Measurements from ENCODE around the gene CHN1. TPM values are rescaled to one million over a fixed set of nuclear protein-coding genes. Genes with fewer than 3 reads are reported as not detected.

CHN1 gene
- total and polyA plus RNA-seq, 12 donors = 7.6 to 40.0 (median 21.8) TPM

- no peak overlapping the region for H3K27ac ChIP-seq
- TF ChIP-seq CTCF (IDR thresholded peaks at IDR 0.05) (no peak), POLR2A (IDR thresholded peaks at IDR 0.05) (no peak)
- no peaks in the 10 kb centered on the region for H3K4me1 ChIP-seq (replicated peaks in 1 of 2)
Measured at GRCh38 chr2:174781298-174781697, 223.9 kb downstream of the CHN1 start.

GRCh38 chr2:174780856-174781255, 224.3 kb downstream of the CHN1 start:
- Histone ChIP-seq H3K9me3 (replicated peaks in 1 of 3) (no peaks in the 10 kb centered on the region), H3K4me3 (no peak overlapping the region), H3K4me1 (replicated peaks in 1 of 2) (no peaks in the 10 kb centered on the region), H3K36me3 (replicated peaks in 1 of 2) (no peaks in the 10 kb centered on the region), H3K27me3 (no peaks in the 10 kb centered on the region), H3K27ac (no peak overlapping the region)
- 83 to 98% (median 91%) methylated on average over 4 to 7 of the region's 7 CpGs for WGBS, 4 donors
- TF ChIP-seq POLR2A (IDR thresholded peaks at IDR 0.05) (no peak), CTCF (IDR thresholded peaks at IDR 0.05) (no peak)
- DNase-seq = no peak
- intact Hi-C loops (cut with DNase I) = no loop called here

More at GRCh38 chr2:174781298-174781697, 223.9 kb downstream of the CHN1 start:
- H3K27me3 ChIP-seq = no peaks in the 10 kb centered on the region
- no peaks in the 10 kb centered on the region for H3K9me3 ChIP-seq (replicated peaks in 1 of 3)
- 88 to 93% (median 90%) methylated on average over 7 to 9 of the region's 9 CpGs for WGBS, 4 donors
- no peak overlapping the region for H3K4me3 ChIP-seq
- no peaks in the 10 kb centered on the region for H3K36me3 ChIP-seq (replicated peaks in 1 of 2)
- DNase-seq = no peak
- intact Hi-C loops (cut with DNase I) = no loop called here

- 75 to 100% (median 91%) methylated on average over 5 of the region's 5 CpGs for WGBS, 4 donors
- Histone ChIP-seq H3K9me3 (replicated peaks in 1 of 3) (no peaks in the 10 kb centered on the region), H3K36me3 (replicated peaks in 1 of 2) (no peaks in the 10 kb centered on the region), H3K4me1 (replicated peaks in 1 of 2) (no peaks in the 10 kb centered on the region), H3K4me3 (no peak overlapping the region), H3K27ac (no peak overlapping the region), H3K27me3 (no peaks in the 10 kb centered on the region)
- TF ChIP-seq POLR2A (IDR thresholded peaks at IDR 0.05) (no peak), CTCF (IDR thresholded peaks at IDR 0.05) (no peak)
- intact Hi-C loops (cut with DNase I) = no loop called here
- no peak for DNase-seq
Measured at GRCh38 chr2:174780191-174780840, 224.9 kb downstream of the CHN1 start.

DNA sequence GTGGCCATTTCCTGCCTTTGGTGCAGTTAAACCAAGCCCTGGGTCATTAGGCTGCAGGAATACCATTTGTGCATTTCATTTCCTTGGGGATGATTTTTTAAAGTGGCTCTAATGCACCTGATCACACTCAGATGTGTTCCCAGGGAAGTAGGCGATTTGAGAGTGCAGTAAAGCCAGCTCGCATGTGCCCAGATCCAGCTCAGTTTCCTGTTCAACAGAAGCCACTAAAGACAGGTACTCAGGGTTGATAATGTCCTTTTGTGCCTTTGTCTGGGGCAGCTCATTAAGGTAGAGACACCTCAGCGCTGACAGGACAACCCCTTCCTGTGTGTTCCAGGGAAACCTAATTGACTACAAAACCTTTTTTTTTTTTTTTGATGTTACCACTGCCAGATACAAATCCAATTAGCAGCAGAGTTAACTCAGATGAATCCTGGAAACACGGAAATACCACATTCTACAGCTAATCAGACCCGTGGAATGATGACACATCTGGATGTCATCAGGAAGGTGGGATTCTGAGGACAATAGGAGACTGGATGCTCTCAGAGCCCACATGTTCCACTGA, 225.7 kb downstream of the CHN1 start:
- TF ChIP-seq CTCF (IDR thresholded peaks at IDR 0.05) = no peak
- TF ChIP-seq POLR2A (IDR thresholded peaks at IDR 0.05) = no peak
- DNase-seq = no peak
- H3K9me3 ChIP-seq (replicated peaks in 1 of 3) = no peaks in the 10 kb centered on the region
- 71 to 88% (median 81%) methylated on average over 5 of the region's 5 CpGs for WGBS, 4 donors
- intact Hi-C loops (cut with DNase I) = no loop called here
- no peaks in the 10 kb centered on the region for H3K27me3 ChIP-seq
- no peaks in the 10 kb centered on the region for H3K36me3 ChIP-seq (replicated peaks in 1 of 2)
- no peak overlapping the region for H3K4me3 ChIP-seq
- H3K4me1 ChIP-seq (replicated peaks in 1 of 2) = no peaks in the 10 kb centered on the region
- H3K27ac ChIP-seq = no peak overlapping the region
